HG03025 (cell line): ENCODE results near the gene HOATZ.

Source experiments
- ATAC-seq: cut with Tn5 transposase; IDR thresholded peaks from one replicate; pipeline ENCODE4 v1.9.1; 2021; ENCODE audit warnings: mild to moderate bottlenecking, moderate library complexity; ENCODE audit not compliant: unreplicated experiment, low FRiP score

HOATZ gene

GRCh38 chr11:111574373-111575225 lies 60.0 kb downstream of the HOATZ start:
- no peak for ATAC-seq

DNA sequence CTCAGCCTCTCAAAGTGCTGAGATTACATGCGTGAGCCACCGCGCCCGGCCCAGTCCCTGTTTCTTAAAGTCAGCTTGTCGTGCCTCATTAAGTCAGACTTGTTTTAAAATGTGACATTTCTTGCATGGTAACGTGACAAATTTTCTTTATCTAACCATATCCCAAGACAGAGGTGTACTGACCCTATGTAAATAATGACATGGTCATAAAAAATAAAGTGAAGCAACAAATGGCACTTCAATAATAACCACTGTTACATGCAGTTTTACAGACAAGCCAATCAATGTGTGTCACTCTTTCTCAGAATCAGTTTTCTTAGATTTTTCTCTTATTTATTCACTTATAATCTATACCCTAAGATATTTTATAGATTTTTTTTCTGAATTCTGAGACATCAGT lies 61.2 kb downstream of the HOATZ start:
- ATAC-seq: no peak

DNA sequence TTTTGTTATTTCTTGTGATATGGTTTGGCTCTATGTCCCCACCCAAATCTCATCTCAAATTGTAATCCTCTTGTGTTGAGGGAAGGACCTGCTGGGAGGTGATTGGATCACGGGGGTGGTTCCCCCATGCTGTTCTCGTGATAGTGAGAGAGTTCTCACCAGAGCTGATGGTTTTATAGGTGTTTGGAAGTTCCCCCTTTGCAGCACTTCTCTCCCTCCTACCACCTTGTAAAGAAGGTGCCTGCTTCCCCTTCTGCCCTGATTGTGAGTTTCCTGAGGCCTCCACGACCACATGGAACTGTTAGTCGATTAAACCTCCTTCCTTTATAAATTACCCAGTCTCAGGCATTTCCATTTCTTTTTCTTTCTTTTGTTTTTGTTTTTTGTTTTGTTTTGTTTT lies 63.2 kb downstream of the HOATZ start:
- no peak for ATAC-seq

DNA sequence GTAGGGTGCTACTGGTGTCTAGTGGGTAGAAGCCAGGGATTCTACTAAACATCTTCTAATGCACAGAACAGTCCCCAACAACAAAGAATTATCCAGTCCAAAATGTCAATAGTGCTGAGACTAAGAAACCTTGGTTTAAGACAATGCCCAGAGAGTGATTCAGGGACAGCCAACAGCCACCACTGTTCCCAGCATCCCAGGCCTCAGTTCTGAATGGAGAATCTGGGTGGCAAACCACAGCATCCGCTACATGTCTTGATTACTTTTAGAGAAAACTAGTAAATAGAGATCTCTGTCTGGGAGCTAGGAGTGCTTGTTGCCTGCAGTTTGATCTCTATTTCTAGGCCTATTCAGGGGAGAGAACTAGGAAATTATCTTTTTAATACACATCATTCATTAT lies 66.8 kb downstream of the HOATZ start:
- no peak for ATAC-seq

DNA sequence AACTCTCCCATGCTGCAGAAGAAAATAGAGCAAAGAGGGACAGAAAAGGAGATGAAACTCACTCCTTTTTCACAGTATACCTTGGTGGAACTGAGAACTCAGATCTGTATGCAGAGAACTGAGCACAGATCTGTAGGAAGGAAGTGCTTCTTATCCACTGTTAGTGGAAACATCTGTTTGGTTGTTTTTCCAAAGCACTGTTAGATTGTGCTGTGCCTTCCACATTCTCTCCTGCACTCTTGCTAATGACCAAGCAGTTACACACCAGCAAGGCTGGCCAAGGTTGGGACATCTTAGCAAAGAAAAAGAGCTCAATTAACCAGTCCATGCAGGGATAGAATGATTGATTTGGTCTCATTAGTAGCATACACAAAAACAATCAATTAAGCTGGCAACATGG lies 67.6 kb downstream of the HOATZ start:
- no peak for ATAC-seq

DNA sequence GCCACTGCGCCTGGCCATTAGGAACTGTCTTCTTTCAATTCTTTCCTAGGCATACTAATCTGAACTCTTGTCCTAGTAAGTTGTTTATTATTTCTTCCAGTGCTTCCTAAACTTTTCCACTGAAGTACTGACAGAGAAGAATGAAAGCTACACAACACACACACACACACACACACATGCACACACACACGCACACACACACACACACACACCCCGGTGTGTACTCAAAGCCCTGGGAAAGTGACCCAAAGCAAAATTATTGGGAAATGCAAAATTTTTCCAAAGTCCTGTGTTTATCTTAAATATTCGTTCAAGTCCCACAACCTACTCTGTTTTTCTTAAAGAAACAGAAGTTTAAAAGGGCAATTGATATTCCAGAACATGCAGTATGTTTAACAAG lies 68.3 kb downstream of the HOATZ start:
- no peak for ATAC-seq

DNA sequence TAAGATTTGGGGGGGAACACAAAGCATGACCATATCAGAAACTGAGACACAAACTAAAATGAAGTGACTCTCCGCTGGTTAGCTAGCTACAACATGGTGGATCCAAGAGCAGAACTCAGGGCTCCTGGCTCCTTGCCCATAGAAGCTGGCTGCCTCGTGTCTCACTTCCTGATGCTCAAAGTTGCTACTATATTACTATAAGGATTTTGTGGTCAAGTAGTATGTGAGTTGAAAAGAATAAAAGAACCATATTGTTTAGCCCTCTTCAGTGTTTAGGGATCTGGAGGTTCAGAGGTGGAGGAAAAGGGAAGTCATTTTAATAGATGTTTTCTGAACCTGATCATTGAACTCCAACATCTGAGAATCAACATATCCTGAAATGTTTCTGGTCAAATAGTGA lies 70.8 kb downstream of the HOATZ start:
- no peak for ATAC-seq

GRCh38 chr11:111586388-111586831 lies 71.8 kb downstream of the HOATZ start:
- ATAC-seq: no peak
